ENCODE measurements around the gene KDM4B. TPM values are rescaled to one million over a fixed set of nuclear protein-coding genes. Genes with fewer than 3 reads are reported as not detected.
"Not testable (repeated sequence)": the region's sequence is repeated elsewhere in the genome, so short reads cannot be mapped to it uniquely, and the experiment has no call there.

Gene KDM4B
- 36.4 TPM for total RNA-seq
- long read RNA-seq, full-length matches to known transcripts = 8 of 76 reads
- long read RNA-seq, partial matches to known transcripts = 63 of 76 reads
- long read RNA-seq, other reads (novel, unspliced or antisense) = 5 of 76 reads

- intact Hi-C loops (cut with micrococcal nuclease) = no loop called here
- ATAC-seq (peak; percentile 95), DNase-seq (peak; percentile 100)
Observed at GRCh38 chr19:4968462-4969291, at the start of gene KDM4B. Gene KDM4B, plus strand, starts transcription at chr19:4969113. Its CDS starts 63,778 bp downstream, at chr19:5032891.

- intact Hi-C loops (cut with micrococcal nuclease) = no loop called here
- ATAC-seq (no peak), DNase-seq (no peak)
Observed at GRCh38 chr19:4922530-4923275, 46.2 kb upstream of the KDM4B start.

- intact Hi-C loops (cut with micrococcal nuclease) = no loop called here
- no peak for DNase-seq
- no peak for ATAC-seq
Observed at GRCh38 chr19:4923276-4923747, 45.6 kb upstream of the KDM4B start.

- intact Hi-C loops (cut with micrococcal nuclease) = no loop called here
- DNase-seq (no peak), ATAC-seq (no peak)
Observed at GRCh38 chr19:4929186-4929585, 39.7 kb upstream of the KDM4B start.

- intact Hi-C loops (cut with micrococcal nuclease) = no loop called here
- no peak for DNase-seq
- ATAC-seq = no peak
Observed at GRCh38 chr19:4930664-4931063, 38.2 kb upstream of the KDM4B start.

GRCh38 chr19:4932711-4933110 lies 36.2 kb upstream of the KDM4B start:
- ATAC-seq = no peak
- intact Hi-C loops (cut with micrococcal nuclease) = no loop called here
- DNase-seq = no peak

GRCh38 chr19:4933528-4933927 lies 35.4 kb upstream of the KDM4B start:
- DNase-seq (no peak), ATAC-seq (peak; percentile 22)
- intact Hi-C loops (cut with micrococcal nuclease) = no loop called here

GRCh38 chr19:4935444-4935843 lies 33.5 kb upstream of the KDM4B start:
- intact Hi-C loops (cut with micrococcal nuclease) = no loop called here
- DNase-seq (no peak), ATAC-seq (no peak)

GRCh38 chr19:4937060-4937459 lies 31.9 kb upstream of the KDM4B start:
- no peak for ATAC-seq
- DNase-seq = no peak
- intact Hi-C loops (cut with micrococcal nuclease) = no loop called here

GRCh38 chr19:4938461-4938860 lies 30.5 kb upstream of the KDM4B start:
- DNase-seq; ATAC-seq; intact Hi-C loops (cut with micrococcal nuclease): not testable (repeated sequence)

GRCh38 chr19:4939466-4939865 lies 29.4 kb upstream of the KDM4B start:
- no peak for DNase-seq
- intact Hi-C loops (cut with micrococcal nuclease) = no loop called here
- ATAC-seq = no peak

- intact Hi-C loops (cut with micrococcal nuclease); ATAC-seq; DNase-seq: not testable (repeated sequence)
Observed at GRCh38 chr19:4941638-4942169, 27.2 kb upstream of the KDM4B start.

- intact Hi-C loops (cut with micrococcal nuclease); ATAC-seq; DNase-seq: not testable (repeated sequence)
Observed at GRCh38 chr19:4950650-4951049, 18.3 kb upstream of the KDM4B start.

GRCh38 chr19:4951656-4952055 lies 17.3 kb upstream of the KDM4B start:
- intact Hi-C loops (cut with micrococcal nuclease) = no loop called here
- DNase-seq = no peak
- ATAC-seq = peak; percentile 60

- intact Hi-C loops (cut with micrococcal nuclease) = no loop called here
- DNase-seq (no peak), ATAC-seq (no peak)
Observed at GRCh38 chr19:4952945-4953344, 16.0 kb upstream of the KDM4B start.

GRCh38 chr19:4954320-4955149 lies 14.4 kb upstream of the KDM4B start:
- ATAC-seq; DNase-seq; intact Hi-C loops (cut with micrococcal nuclease): not testable (repeated sequence)

- DNase-seq (no peak), ATAC-seq (no peak)
- intact Hi-C loops (cut with micrococcal nuclease) = no loop called here
Observed at GRCh38 chr19:4955274-4955673, 13.6 kb upstream of the KDM4B start.

- no peak for DNase-seq
- no peak for ATAC-seq
- intact Hi-C loops (cut with micrococcal nuclease) = no loop called here
Observed at GRCh38 chr19:4957981-4958380, 10.9 kb upstream of the KDM4B start.

- intact Hi-C loops (cut with micrococcal nuclease) = no loop called here
- no peak for ATAC-seq
Observed at GRCh38 chr19:4962085-4962619, 6.8 kb upstream of the KDM4B start.

More at GRCh38 chr19:4962085-4962619, 6.8 kb upstream of the KDM4B start:
- no peak for DNase-seq

Measured in left ventricle myocardium superior (tissue), 1 donor.